ENCODE data around the gene RIT2. TPM values are rescaled to one million over a fixed set of nuclear protein-coding genes. Genes with fewer than 3 reads are reported as not detected.

Gene RIT2
- total and polyA plus RNA-seq, 2 of the 4 experiments (the other 2 are of a cell fraction) = not detected

GRCh38 chr18:42756214-42756613, 359.3 kb downstream of the RIT2 start:
- POLR2A ChIA-PET (ENCODE audit: unreplicated experiment) = no interaction called here
- Histone ChIP-seq H3K9me3 (ENCODE audit: control insufficient read depth, insufficient read depth, low read length) (peaks cover 5% of the 10 kb centered on the region; the same call in 1 of the 2 replicates), H2BK15ac (ENCODE audit: low read depth, low read length) (no peak overlapping the region), H3K9ac (ENCODE audit: low read depth, low read length) (no peak overlapping the region), H2AK9ac (replicated peaks; ENCODE audit: low read depth, low read length, poor library complexity) (no peak overlapping the region), H2AFZ (replicated peaks; ENCODE audit: low read length, poor library complexity) (no peak overlapping the region), H4K8ac (ENCODE audit: low read depth in 2 of 2, low read length in 2 of 2) (no peak overlapping the region), H3K56ac (ENCODE audit: extremely low read depth, insufficient read depth, low read length) (no peak overlapping the region), H3K27me3 (ENCODE audit: control insufficient read depth, insufficient read depth, low read length) (no peaks in the 10 kb centered on the region), H4K91ac (ENCODE audit: insufficient read depth, low read depth, low read length) (no peak overlapping the region), H3K27ac (ENCODE audit: insufficient read depth, low read length) (no peak overlapping the region), H4K5ac (ENCODE audit: low read depth, low read length) (no peak overlapping the region), H2BK5ac (ENCODE audit: low read depth, low read length, poor library complexity, severe bottlenecking) (no peak overlapping the region), H2BK20ac (ENCODE audit: low read depth, low read length) (no peak overlapping the region), H3K4me1 (ENCODE audit: control insufficient read depth, insufficient read depth, low read length) (no peaks in the 10 kb centered on the region), H3K4ac (ENCODE audit: low read depth, low read length) (no peak overlapping the region), H3K18ac (ENCODE audit: low read depth, low read length) (no peak overlapping the region), H2AK5ac (ENCODE audit: low read depth, low read length) (no peak overlapping the region), H3K23ac (ENCODE audit: low read depth, low read length) (no peak overlapping the region), H4K20me1 (ENCODE audit: insufficient read depth, low read length) (no peaks in the 10 kb centered on the region), H3K4me3 (ENCODE audit: insufficient read depth, low read depth, low read length) (no peak overlapping the region), H2BK120ac (ENCODE audit: low read depth, low read length) (no peak overlapping the region), H3K79me1 (ENCODE audit: low read depth in 1 of 2, low read length in 2 of 2) (no peaks in the 10 kb centered on the region), H3K4me2 (ENCODE audit: low read depth, low read length) (no peak overlapping the region), H3K9me1 (ENCODE audit: insufficient read depth, low read length) (no peaks in the 10 kb centered on the region), H3K36me3 (ENCODE audit: control insufficient read depth, insufficient read depth, low read length) (no peaks in the 10 kb centered on the region), H3K14ac (replicated peaks; ENCODE audit: low read depth, low read length) (no peak overlapping the region)
- no CpG with 5 or more reads among the region's 3 CpGs for WGBS, 2 experiments (ENCODE audit: extremely low coverage in 2 of 2, insufficient read length in 1 of 2)
- in situ Hi-C loops (cut with MboI; ENCODE audit: low sequenced_read_pairs) (no loop called here), intact Hi-C loops (cut with micrococcal nuclease) (loop anchor here (10.0 kb wide), 1 partner anchor 59 kb away; no protein-coding TSS in a partner anchor), dilution Hi-C loops (cut with HindIII; ENCODE audit: low sequenced_read_pairs, unreplicated experiment) (no loop called here)
- BruUV-seq (replicated peaks) = no TSS peak
- DNase-seq (no peak), ATAC-seq (ENCODE audit: low read depth) (no peak)
- TF ChIP-seq MAFK (IDR thresholded peaks at IDR 0.05; ENCODE audit: low read depth, low read length) = no peak
- CTCF ChIA-PET = no interaction called here
